Esophagus mucosa (tissue), 1 donor: ENCODE results near the gene SPC24. TPM values are rescaled to one million over a fixed set of nuclear protein-coding genes. Genes with fewer than 3 reads are reported as not detected.

Source experiments
- ATAC-seq: fragments of 200-7000 bp; cut with Tn5 transposase; one replicate; pipeline ENCODE4 v1.9.1; 2020
- total RNA-seq: library from RNA; stranded (reverse); gene quantifications from one replicate; pipeline ENCODE4 v1.2.4, GENCODE V29; 2023
- donor health status: DM: yes; HTN: yes; CAD: no.

Gene SPC24, protein sequence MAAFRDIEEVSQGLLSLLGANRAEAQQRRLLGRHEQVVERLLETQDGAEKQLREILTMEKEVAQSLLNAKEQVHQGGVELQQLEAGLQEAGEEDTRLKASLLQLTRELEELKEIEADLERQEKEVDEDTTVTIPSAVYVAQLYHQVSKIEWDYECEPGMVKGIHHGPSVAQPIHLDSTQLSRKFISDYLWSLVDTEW
- total RNA-seq: 17.1 TPM

GRCh38 chr19:11155373-11156120 lies at the start of gene SPC24:
SPC24 (minus strand) TSS chr19:11155782; CDS start chr19:11155776, 6 bp downstream.
- peak; percentile 96 for ATAC-seq

- no peak for ATAC-seq
These were observed 49.4 kb upstream of the SPC24 start for GRCh38 chr19:11204943-11205349.

DNA sequence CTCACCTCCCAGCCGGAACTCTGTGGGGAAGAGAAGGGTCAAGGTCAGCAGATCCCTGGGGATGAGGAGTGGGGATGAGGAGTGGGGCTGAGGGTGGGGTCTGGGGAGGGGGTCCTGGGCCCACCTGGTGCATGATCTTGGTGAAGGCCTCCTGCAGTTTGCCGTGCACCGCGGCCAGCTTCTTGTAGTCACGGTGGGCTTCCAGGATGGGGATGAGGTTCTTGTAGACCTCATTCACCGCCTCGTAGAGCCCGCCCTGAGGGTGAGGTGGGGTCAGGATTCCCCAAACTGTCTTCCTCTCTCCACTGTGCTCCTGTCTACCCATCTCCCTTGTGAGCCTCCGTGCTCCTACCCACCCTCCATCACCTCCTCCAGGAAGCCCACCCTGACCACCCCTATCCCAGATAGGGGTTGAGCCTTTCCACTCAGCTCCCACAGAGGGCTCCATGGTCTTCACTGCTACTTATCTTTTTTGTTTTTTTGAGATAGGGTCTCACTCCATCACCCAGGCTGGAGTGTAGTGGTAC lies 48.6 kb upstream of the SPC24 start:
- ATAC-seq: no peak

- ATAC-seq: peak; percentile 10
These were observed 47.9 kb upstream of the SPC24 start for GRCh38 chr19:11203194-11204075.

DNA sequence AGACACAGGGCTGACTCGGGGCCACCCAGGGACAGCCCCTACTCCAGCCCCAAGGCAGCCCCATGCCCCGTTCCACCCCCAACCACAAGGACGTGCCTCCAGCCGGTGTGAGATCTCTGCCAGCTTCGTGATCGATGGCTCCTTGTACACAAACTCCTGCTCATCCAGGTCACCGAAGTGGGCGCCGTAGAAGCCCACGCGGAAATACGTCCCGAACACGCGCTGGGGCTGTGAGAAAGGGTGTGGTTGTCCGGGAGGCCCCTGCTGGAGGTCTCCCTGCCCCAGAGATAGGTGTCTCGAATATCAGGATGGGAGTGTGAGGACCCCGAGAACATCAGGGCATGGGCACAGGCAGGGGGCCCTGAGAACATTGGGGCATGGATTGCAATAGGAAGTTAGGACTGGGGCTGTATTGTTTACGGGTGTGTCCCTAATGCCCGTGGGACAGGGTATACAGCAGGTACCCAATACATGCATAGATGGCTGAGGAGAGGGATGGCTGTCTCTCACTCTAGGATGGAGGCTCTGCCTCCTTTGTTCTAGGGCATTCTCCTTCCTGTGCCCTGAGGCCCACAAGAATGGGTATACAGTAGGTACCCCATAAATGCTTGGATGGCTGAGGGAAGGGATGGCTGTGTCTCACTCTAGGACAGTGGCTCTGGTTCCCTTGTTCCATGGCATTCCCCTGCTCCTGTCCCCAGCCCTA lies 47.1 kb upstream of the SPC24 start:
- no peak for ATAC-seq

DNA sequence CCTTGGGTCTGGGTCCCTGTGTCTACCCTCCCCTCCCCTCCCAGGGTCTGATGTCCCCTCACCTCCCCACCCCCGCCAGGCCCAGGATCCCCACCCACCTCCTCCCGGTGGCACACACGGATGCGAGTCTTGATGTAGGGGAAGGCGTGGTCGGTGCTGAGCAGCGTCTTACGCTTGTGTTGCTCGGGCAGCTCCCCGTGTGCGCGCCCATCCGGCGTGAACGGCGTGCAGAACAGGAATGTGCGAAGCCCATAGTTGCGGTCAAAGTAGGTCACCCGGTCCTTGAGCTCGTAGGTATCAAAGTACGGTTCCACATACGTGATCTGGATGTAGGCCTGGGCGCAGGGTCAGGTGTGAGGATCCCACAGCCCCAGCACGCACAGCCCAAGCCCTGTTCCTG lies 46.2 kb upstream of the SPC24 start:
- ATAC-seq: no peak

DNA sequence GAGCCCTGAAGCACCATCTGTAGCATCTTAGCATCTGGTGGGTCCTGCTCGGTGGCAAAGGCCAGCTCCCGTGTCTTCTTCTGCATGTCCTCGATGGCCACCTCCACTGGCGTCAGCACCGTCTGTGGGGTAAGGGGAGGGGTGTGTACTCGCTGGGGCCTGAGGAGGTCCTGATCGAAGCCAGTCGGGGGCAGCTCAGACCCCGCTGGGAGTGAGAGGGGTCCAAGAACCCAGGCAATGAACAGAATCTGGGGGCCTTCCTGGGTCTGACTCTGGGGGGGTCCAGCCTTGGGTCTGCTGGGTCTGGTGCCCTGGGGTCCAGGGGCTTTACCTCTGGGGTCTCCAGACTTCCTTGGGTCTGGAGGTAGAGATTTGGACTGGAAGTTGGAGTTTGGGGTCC lies 45.3 kb upstream of the SPC24 start:
- ATAC-seq: no peak

GRCh38 chr19:11200015-11200574 lies 44.5 kb upstream of the SPC24 start:
- no peak for ATAC-seq

DNA sequence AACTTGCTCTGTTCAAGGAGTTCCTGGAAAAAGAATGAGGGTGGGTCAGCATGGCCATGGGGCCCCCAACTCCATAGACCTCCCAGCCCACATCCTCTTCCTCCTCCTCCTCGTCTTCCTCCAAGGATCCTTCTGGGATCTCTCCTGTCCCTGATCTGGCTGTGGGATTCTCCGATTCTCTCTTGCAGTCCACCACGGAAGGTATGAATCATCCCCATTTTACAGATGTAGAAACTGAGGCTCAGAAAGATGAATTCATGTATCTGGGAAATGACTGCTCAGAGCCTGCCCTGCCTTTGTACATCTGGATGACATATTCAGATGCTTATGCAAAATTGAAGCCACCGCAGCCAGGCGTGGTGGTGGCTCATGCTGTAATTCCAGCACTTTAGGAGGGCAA lies 43.9 kb upstream of the SPC24 start:
- no peak for ATAC-seq

- ATAC-seq: no peak
These were observed 43.3 kb upstream of the SPC24 start for GRCh38 chr19:11198769-11199424.

- no peak for ATAC-seq
These were observed 42.6 kb upstream of the SPC24 start for GRCh38 chr19:11198175-11198534.

- peak; percentile 89 for ATAC-seq
These were observed 42.0 kb upstream of the SPC24 start, which contains the start of gene KANK2 for GRCh38 chr19:11197291-11198174. KANK2 (minus strand) TSS chr19:11197545; CDS start chr19:11194511, 3,034 bp downstream.

DNA sequence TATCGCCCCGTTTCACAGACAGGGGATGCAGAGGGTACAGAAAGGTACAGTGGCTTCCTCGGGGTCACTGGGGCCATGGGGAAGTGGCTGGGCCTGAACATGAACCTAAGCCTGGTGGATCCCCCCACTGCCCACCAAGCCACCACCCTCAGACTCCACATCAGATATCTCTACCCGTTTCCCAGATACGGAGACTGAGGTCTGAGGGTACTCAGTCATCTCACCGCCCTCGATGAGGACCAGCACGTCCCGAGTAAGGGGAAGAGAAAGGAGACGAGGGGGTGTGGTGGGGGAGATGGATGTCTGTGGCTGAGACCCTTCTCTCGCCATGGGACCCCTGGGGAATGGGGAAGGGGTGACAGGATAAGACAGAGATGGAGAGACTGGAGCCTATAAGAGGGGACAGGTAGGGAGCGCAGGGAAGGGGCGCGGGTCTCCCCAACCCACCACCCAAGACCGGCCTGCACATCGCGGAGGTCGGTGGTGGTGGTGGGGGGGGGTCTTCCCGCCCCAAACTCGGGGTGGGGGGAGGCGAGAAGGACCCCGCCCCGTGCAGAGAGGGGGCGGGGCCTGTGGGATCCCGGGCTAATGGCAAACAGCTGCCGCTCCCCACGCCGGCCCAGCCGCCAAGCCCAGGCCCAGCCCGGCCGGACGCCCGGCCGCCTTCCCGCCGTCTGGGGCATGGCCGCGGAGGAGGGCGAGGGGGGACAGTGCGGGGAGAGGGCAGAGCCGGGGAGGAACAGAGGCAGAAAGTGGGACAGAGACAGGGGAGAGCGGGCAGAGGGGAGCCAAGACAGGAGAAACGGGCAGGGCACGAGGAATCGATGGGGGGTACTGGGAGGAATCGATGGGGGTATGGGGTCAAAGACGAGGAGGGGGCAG lies 41.1 kb upstream of the SPC24 start:
- ATAC-seq: peak; percentile 16

DNA sequence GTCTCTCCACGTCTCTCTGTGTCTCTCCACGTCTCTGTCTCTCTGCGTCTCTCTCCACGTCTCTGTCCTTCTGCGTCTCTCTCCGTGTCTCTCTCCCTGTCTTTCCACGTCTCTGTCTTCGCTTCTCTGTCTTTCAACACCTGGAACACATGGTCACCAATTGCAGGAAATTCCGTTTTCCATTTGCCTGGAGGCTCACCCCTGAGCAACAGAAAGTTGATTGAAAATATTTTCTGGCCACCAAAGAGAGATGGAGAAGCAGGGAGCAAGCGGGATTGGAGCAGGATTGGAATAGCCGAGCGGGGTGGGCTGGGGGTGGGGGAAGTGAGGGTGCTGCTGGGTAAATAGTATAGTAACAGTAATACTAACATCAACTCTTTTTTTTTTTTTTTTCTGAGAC lies 40.1 kb upstream of the SPC24 start:
- ATAC-seq: no peak

GRCh38 chr19:11194656-11195558 lies 39.3 kb upstream of the SPC24 start:
- no peak for ATAC-seq

DNA sequence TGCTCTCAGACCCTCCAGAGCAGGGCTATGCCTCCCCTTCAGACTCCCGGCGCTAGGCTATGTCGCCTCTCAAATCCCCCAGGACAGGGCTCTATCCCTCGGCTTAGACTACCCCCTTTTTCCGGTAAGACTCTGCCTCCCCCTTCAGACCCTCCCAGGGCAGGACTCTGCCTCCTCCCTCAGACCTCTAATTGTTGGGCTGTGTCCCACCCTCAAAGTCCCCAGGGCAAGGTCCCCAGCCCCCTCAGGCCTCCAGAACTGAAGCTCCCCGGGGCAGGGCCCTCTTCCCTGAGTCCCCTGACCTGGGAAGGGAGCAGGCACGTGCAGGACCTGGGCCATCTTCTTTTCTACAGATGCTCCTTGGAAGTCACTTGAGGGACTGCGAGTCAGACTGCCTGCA lies 38.6 kb upstream of the SPC24 start:
- no peak for ATAC-seq

- no peak for ATAC-seq
These were observed 37.7 kb upstream of the SPC24 start for GRCh38 chr19:11192957-11193939.
